NCI-H345 treated with DMSO at 0.1 percent for 48 hours (cell line): Measurements from ENCODE around the gene FXYD1.
"Not testable (repeated sequence)": the region's sequence is repeated elsewhere in the genome, so short reads cannot be mapped to it uniquely, and the experiment has no call there.

Experiments
- DNase-seq: peaks from one replicate; lab custom pipeline; 2025; ENCODE audit not compliant: unreplicated experiment; lab: John Stamatoyannopoulos, UW

The FXYD1 gene

GRCh38 chr19:35138305-35138892, at the start of gene FXYD1:
TSS of gene FXYD1 (plus strand) at chr19:35138824. CDS start at chr19:35140080, 1,256 bp downstream.
- no peak for DNase-seq

GRCh38 chr19:35089554-35089953, 49.1 kb upstream of the FXYD1 start:
- DNase-seq, result no peak

DNA sequence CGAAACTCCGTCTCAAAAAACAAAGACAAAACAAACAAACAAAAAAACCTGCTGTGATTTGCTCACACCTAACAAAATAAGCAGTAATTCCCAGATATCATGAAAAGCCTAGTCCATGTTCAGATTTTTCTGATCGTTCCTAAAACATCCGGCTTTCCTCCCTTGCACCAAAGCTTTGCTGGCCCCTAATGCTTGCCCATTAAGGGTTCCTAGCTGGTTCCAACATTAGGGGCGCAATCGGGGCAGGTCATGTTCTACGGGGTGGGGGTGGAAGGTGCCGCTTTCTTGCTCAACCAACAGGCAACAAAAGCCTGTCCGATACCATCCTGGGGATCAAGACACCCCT, 48.5 kb upstream of the FXYD1 start:
- DNase-seq, result no peak

DNA sequence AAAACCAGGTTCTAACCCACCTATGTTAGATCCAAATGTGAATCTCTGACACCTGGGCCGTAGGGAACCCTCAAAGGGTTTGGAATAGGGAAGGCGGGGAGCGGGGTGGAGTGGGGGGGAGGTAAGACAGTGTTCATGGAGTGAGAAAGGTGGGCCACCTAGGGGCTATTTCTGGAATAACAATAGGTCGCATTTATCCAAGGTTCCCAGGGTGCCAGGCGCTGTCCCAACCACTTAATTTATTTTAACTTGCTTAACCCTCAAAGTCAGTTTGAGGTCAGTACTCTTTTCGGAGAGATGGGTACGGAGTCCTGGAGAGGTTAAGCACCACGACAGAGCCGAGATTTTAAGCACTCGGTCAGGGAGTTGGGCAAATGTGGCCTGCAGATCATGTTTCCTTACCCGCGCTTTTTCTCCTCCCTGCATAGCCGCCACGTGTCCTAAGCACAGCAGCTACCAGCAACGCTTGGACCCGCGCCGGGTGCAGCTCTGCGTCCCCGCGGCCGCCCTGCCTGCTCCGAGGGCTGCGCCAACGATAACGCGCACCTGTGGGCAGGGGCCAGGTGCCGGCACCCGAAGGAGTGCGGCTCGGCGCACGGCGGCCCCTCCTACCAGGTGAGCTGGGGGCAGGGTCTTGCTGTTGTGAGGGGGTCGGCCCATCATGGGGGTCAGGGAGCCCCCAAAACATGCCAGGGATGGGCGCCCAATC, 48.0 kb upstream of the FXYD1 start:
- peak; percentile 67 for DNase-seq

DNA sequence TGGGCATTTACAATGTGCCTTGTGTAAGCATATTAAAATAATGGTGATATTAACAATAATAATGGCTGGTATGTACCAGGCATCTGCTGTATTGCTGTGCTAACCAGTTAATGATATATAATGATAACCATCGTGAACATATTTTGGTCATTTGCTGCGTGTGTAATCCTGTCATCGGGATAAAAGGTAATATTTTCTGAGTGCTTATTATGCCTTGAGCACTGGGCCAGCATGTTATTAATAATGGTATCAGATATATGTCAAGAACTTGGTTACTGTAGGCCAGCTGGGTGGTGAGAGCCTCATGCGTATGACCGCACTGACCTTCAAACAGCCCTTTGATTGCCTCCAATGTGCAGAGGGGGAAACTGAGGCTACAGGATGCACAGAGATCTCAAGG, 45.2 kb upstream of the FXYD1 start:
- no peak for DNase-seq

DNA sequence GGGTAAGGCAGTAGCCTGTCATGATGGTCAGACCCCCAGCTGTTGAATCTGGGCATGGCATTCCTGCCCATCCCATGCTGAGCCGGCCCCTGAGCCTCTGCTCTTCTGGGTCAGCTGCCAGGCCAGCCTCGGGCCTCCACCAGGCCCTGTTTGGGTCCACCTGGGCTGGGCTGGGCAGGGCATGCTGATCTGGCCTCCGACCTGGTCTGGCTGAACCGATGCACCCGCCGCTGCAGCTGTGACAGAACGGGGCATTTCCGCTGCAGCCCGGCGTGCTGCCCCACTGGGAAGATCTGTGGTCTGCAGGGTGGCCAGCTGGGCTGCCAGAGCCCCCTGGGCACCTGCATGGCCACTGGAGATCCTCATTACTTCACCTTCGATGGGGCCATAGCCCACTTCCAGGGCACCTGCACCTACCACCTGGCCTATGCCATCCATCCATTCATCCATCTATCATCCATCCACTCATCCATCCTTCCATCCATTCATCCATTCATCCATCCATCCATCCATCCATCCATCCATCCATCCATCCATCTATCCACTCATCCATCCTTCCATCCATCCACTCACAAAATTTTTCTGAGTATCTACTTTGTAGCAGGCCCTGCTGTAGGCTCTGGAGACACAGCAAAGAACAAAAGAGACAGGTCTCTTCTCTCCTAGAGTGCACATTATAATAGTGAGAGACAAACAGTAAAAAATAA, 44.5 kb upstream of the FXYD1 start:
- no peak for DNase-seq

- no peak for DNase-seq
Measured at GRCh38 chr19:35094656-35095055, 44.0 kb upstream of the FXYD1 start.

DNA sequence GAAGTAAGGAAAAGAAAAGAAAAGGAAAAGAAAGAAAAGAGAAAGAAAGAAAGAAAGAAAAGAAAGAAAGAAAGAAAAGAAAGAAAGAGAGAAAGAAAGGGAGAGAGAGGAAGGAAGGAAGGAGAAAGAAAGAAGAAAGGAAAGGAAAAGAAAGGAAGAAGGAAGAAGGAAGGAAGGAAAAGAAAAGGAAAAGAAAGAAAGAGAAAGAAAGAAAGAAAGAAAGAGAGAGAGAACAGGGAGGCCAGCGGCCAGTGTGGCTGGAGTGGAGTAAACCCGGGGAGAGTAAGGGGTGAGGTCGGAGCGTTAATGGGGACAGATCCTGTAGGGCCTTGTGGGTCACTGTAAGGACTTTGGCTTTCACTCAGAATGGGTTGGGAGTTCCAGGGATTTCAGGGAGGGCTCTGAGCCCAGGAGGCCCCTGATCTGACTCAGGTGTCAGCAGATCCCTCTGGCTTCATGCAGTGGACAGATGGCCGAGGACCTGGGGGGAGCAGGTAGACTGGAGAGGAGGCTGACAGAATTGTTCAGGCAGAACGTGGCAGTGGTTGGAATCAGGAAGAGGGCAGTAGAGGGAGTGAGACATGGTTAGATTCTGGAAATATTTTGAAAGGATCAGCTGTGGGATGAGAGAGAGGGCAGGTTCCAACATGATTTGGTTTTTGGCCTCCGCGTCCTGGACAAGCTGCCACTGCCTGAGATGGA, 42.8 kb upstream of the FXYD1 start:
- no peak for DNase-seq

- DNase-seq, result no peak
Measured at GRCh38 chr19:35098413-35099049, 40.1 kb upstream of the FXYD1 start.

- no peak for DNase-seq
Measured at GRCh38 chr19:35099155-35099896, 39.3 kb upstream of the FXYD1 start.

DNA sequence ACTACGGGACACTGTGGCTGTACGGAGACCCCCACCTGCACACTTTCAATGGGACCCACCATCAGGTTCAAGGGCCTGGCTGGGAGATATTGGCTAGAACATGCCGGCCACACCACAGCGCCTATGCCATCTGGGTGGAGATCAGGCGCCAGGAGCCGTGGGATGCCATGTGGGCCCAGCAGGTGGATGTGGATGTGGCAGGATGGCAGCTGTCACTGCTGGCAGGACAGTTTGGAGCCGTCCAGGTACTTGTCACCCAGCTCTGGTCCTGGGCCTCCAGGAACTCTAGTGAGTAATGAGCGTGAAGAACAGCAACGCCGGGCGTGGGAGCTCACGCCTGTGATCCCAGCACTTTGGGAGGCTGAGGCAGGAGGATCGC, 38.7 kb upstream of the FXYD1 start:
- DNase-seq, result no peak

GRCh38 chr19:35100588-35101533, 37.8 kb upstream of the FXYD1 start:
- no peak for DNase-seq

GRCh38 chr19:35101949-35102348, 36.7 kb upstream of the FXYD1 start:
- not testable (repeated sequence) for DNase-seq

DNA sequence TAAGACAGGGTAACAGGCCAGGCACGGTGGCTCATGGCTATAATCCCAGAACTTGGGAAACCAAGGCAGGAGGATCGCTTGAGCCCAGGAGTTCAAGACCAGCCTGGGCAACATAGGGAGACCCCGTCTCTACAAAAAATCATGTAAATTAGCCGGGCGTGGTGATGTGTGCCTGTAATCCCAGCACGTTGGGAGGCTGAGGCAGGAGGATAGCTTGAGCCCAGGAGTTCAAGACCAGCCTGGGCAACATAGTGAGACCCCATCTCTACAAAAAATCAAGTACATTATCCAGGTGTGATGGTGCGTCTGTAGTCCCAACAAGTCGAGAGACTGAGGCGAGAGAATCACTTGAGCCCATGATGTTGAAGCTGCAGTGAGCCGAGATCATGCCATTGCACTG, 35.0 kb upstream of the FXYD1 start:
- DNase-seq, result not testable (repeated sequence)

DNA sequence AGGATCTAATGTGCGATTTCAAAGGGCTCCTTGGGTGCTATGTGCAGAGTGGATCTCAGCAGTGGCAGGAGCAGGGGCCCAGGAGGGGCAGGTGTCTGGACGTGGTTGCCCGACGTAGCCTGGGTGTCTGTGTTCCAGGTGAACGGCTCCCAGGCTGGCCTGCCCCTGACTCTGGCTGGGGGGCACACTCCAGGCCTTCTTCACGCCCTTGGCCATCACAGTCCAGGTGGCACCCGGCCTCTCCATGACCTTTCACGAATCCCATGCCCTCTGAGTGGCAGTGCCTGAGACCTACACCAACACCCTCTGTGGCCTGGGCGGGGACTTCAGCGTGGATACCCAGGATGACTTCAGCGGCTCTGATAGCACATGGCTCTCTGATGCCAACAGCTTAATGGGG, 34.3 kb upstream of the FXYD1 start:
- DNase-seq, result no peak

- DNase-seq, result no peak
Measured at GRCh38 chr19:35105047-35105410, 33.6 kb upstream of the FXYD1 start.

- no peak for DNase-seq
Measured at GRCh38 chr19:35105411-35106290, 33.0 kb upstream of the FXYD1 start.

- no peak for DNase-seq
Measured at GRCh38 chr19:35106291-35106583, 32.4 kb upstream of the FXYD1 start.
